A549 (cell line): ENCODE measurements around the gene CCDC50. TPM values are rescaled to one million over a fixed set of nuclear protein-coding genes. Genes with fewer than 3 reads are reported as not detected.

ENCODE experiments used
- ATAC-seq, 2 experiments: fragments of 200-7000 bp in 1 of 2; fragments of >200 bp in 1 of 2; cut with Nextera tagmentation in 1 of 2; cut with Tn5 transposase in 1 of 2; 3 replicates each; pipeline versions ENCODE4 v1.8.0 to v1.9.1; 2018 to 2020; ENCODE audit warnings: mild to moderate bottlenecking in 1 of 2, moderate library complexity in 1 of 2
- CTCF ChIA-PET: fragments of 300-600 bp; sonication (Branson Sonifier 250); formaldehyde crosslinking; extraction: SDS; loops from one replicate; lab custom pipeline; 2021; ENCODE audit warnings: antibody characterized with exemption, inconsistent platforms; lab: Yijun Ruan, JAX
- POLR2A ChIA-PET: fragments of 350-600 bp; formaldehyde crosslinking; extraction: SDS; loops from one replicate; lab custom pipeline; 2021; ENCODE audit warnings: antibody characterized with exemption, inconsistent platforms; lab: Yijun Ruan, JAX
- DNase-seq, 2 experiments: peaks; one replicate each; pipeline versions ENCODE4 v3.0.0 to v3.0.0-alpha.2; 2011 to 2016; ENCODE audit warnings: low read depth in 1 of 2, low spot score in 1 of 2
- FAIRE-seq: peaks from 2 replicates; lab custom pipeline; 2011; peaks lifted over from hg19 to GRCh38; lab: Jason Lieb, UNC
- H3K27ac ChIP-seq, 2 experiments: fragments of >200 bp; sonication (Bioruptor Twin); formaldehyde crosslinking; 3 replicates each; pipeline ENCODE4 v1.5.1; 2016 to 2017
- H3K4me1 ChIP-seq: fragments of >200 bp; sonication (Bioruptor Twin); formaldehyde crosslinking; 3 replicates; pipeline ENCODE4 v1.6.1; 2016
- H3K4me2 ChIP-seq: fragments of >200 bp; sonication (Bioruptor Twin); formaldehyde crosslinking; 3 replicates; pipeline ENCODE4 v1.6.1; 2016
- H3K4me3 ChIP-seq: fragments of >200 bp; sonication (Bioruptor Twin); formaldehyde crosslinking; 3 replicates; pipeline ENCODE4 v1.5.1; 2016
- H3K9me3 ChIP-seq: fragments of >200 bp; sonication (Bioruptor Twin); formaldehyde crosslinking; 3 replicates; pipeline ENCODE4 v1.6.1; 2016
- BHLHE40 ChIP-seq: IDR thresholded peaks from 2 replicates; pipeline ENCODE4 v1.6.1; 2012; ENCODE audit warnings: low read depth, low read length, inconsistent platforms
- CBX8 ChIP-seq: fragments of 200-600 bp; sonication (generic); IDR thresholded peaks from 2 replicates; pipeline ENCODE4 v1.6.1; 2016
- CHD2 ChIP-seq: fragments of 150-350 bp; IDR thresholded peaks from 2 replicates; pipeline ENCODE4 v1.6.1; 2014; ENCODE audit warnings: low read length; ENCODE audit not compliant: partially characterized antibody
- EHMT2 ChIP-seq: fragments of 200-600 bp; sonication (generic); IDR thresholded peaks from 2 replicates; pipeline ENCODE4 v1.6.1; 2016; ENCODE audit warnings: antibody characterized with exemption, low read depth, mild to moderate bottlenecking, moderate library complexity
- FOXS1 ChIP-seq: fragments of 250-450 bp; sonication (Bioruptor Pico); IDR thresholded peaks from 2 replicates; pipeline ENCODE4 v1.5.0; 2020; ENCODE audit warnings: mild to moderate bottlenecking, moderate library complexity
- HEYL ChIP-seq: fragments of 250-450 bp; sonication (Bioruptor Pico); IDR thresholded peaks from 2 replicates; pipeline ENCODE4 v1.8.0; 2021; ENCODE audit warnings: mild to moderate bottlenecking, moderate library complexity
- HOXA7 ChIP-seq: fragments of 250-450 bp; sonication (Bioruptor Pico); IDR thresholded peaks from 2 replicates; pipeline ENCODE4 v1.5.0; 2020; ENCODE audit warnings: mild to moderate bottlenecking, moderate library complexity
- HOXB5 ChIP-seq: fragments of 250-450 bp; sonication (Bioruptor Pico); IDR thresholded peaks from 2 replicates; pipeline ENCODE4 v1.5.0; 2020; ENCODE audit warnings: mild to moderate bottlenecking, moderate library complexity
- JUNB ChIP-seq: fragments of >200 bp; sonication (Bioruptor Twin); formaldehyde crosslinking; IDR thresholded peaks from 2 replicates; pipeline ENCODE4 v1.6.1; 2016
- MAZ ChIP-seq: fragments of 150-350 bp; IDR thresholded peaks from 2 replicates; pipeline ENCODE4 v1.6.1; 2014; ENCODE audit warnings: antibody characterized with exemption, low read depth, low read length, borderline replicate concordance
- NPAS2 ChIP-seq: fragments of 250-450 bp; sonication (Bioruptor Pico); IDR thresholded peaks from 2 replicates; pipeline ENCODE4 v1.8.0; 2022; ENCODE audit warnings: mild to moderate bottlenecking, moderate library complexity, borderline replicate concordance
- NR3C1 ChIP-seq: fragments of >200 bp; sonication (Bioruptor Twin); formaldehyde crosslinking; IDR thresholded peaks from 3 replicates; pipeline ENCODE4 v1.6.1; 2017
- POLR2A ChIP-seq: IDR thresholded peaks from 2 replicates; pipeline ENCODE4 v1.6.1; 2012; ENCODE audit warnings: mild to moderate bottlenecking, low read length
- POLR2AphosphoS2 ChIP-seq: conservative IDR thresholded peaks from 2 replicates; pipeline ENCODE4 v1.6.1; 2012; ENCODE audit warnings: low read length, improper control_type of control experiment, inconsistent platforms
- RCOR1 ChIP-seq: fragments of 150-350 bp; IDR thresholded peaks from 2 replicates; pipeline ENCODE4 v1.6.1; 2014; ENCODE audit warnings: antibody characterized with exemption, low read length, low read depth
- ZC3H11A ChIP-seq: fragments of 450-650 bp; IDR thresholded peaks from 2 replicates; pipeline ENCODE4 v1.6.1; 2014; ENCODE audit warnings: antibody characterized with exemption, mild to moderate bottlenecking
- ZFP36 ChIP-seq: fragments of 450-650 bp; IDR thresholded peaks from 2 replicates; pipeline ENCODE4 v1.6.1; 2014; ENCODE audit warnings: borderline replicate concordance; ENCODE audit not compliant: partially characterized antibody
- ZNF302 ChIP-seq: fragments of 250-450 bp; sonication (Bioruptor Pico); IDR thresholded peaks from 2 replicates; pipeline ENCODE4 v1.9.0; 2021; ENCODE audit warnings: inconsistent platforms, mild to moderate bottlenecking, moderate library complexity
- ZSCAN20 ChIP-seq: fragments of 250-450 bp; sonication (Bioruptor Pico); IDR thresholded peaks from 2 replicates; pipeline ENCODE4 v1.8.0; 2022; ENCODE audit warnings: mild to moderate bottlenecking, moderate library complexity
- WGBS: methylation state at CpG from one replicate; pipeline ENCODE4 v1.1.6; 2017; ENCODE audit errors: missing lambda C conversion rate; 5-methylcytosine and 5-hydroxymethylcytosine counted together
- polyA plus RNA-seq, 4 experiments: library from polyadenylated mRNA; depleted of rRNA in 3 of 4; stranded (reverse); fragments of >200 nt; fragmentation: RNase III in 1 of 4; extraction: RNeasy Plus Mini Kit Qiagen cat#74134 plus additional on column Dnase treatment in 1 of 4; gene quantifications; 2 replicates in 3 of 4; 3 replicates in 1 of 4; pipeline ENCODE4 v1.2.3, GENCODE V29; 2011 to 2017
- TF ChIP-seq, protein P1 (sequence below): fragments of >200 bp; sonication (Bioruptor Twin); formaldehyde crosslinking; IDR thresholded peaks from 2 replicates; pipeline ENCODE4 v1.6.1; 2016
- TF ChIP-seq, protein P2 (sequence below): fragments of 150-350 bp; IDR thresholded peaks from 2 replicates; pipeline ENCODE4 v1.6.1; 2014; ENCODE audit warnings: low read depth, mild to moderate bottlenecking, low read length
- TF ChIP-seq, protein P3 (sequence below): fragments of >200 bp; sonication (Bioruptor Twin); formaldehyde crosslinking; IDR thresholded peaks from 3 replicates; pipeline ENCODE4 v1.6.1; 2016
- TF ChIP-seq, protein P4 (sequence below): fragments of >200 bp; sonication (Bioruptor Twin); formaldehyde crosslinking; IDR thresholded peaks from 3 replicates; pipeline ENCODE4 v1.5.1; 2016
- TF ChIP-seq, protein P5 (sequence below): fragments of 200-600 bp; sonication (generic); IDR thresholded peaks from 2 replicates; pipeline ENCODE4 v1.6.1; 2016; ENCODE audit warnings: antibody characterized with exemption, mild to moderate bottlenecking, moderate library complexity

Gene CCDC50
- polyA plus RNA-seq, 2 of the 4 experiments (the other 2 are of a cell fraction) = 20.1 to 43.8 TPM

DNA sequence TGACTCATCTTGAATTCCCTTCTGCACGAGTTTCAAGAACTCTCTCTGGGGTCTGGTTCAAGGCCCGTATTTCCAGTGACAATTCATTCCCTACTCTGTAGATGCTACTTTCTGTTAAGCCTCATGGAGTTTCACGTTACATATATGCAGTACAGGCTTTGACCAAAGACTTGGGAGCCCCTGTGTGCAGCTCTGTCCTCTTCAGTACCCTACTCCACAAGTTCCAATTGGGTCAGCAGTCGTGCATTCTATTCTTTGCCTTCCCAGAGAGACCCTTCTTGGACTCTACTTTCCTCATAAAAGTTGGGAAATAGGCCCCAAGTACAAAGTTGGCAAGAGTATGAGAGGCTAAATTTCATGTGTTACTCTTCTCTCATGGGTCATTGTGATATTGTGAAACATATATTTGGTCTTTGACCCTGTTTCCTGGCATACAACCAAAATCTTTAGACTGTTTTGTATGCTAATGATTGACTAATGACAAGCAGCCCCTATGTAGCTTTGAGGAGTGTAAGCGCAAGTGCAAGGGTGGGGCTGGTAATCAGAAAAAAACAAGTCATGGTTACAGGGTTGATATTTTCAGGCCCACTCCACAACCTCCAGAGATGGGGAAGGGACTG, 15.0 kb upstream of the CCDC50 start:
- Histone ChIP-seq H3K4me3 (no peak overlapping the region), H3K4me2 (no peak overlapping the region), H3K4me1 (no peaks in the 10 kb centered on the region), H3K9me3 (no peaks in the 10 kb centered on the region), H3K27ac (no peak overlapping the region)
- WGBS = 52% methylated on average over 5 of the region's 5 CpGs
- ATAC-seq = no peak
- ChIA-PET POLR2A (no interaction called here), CTCF (no interaction called here)
- no peak for DNase-seq
- no peak for FAIRE-seq
- TF ChIP-seq HOXB5 (CRISPR knock-in tag) (no peak), ZFP36 (no peak), RCOR1 (no peak), CHD2 (no peak), NPAS2 (CRISPR knock-in tag) (no peak), MAZ (no peak)
- TF ChIP-seq, protein P1, sequence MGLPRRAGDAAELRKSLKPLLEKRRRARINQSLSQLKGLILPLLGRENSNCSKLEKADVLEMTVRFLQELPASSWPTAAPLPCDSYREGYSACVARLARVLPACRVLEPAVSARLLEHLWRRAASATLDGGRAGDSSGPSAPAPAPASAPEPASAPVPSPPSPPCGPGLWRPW = no peak
- TF ChIP-seq, protein P2, sequence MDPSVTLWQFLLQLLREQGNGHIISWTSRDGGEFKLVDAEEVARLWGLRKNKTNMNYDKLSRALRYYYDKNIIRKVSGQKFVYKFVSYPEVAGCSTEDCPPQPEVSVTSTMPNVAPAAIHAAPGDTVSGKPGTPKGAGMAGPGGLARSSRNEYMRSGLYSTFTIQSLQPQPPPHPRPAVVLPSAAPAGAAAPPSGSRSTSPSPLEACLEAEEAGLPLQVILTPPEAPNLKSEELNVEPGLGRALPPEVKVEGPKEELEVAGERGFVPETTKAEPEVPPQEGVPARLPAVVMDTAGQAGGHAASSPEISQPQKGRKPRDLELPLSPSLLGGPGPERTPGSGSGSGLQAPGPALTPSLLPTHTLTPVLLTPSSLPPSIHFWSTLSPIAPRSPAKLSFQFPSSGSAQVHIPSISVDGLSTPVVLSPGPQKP = no peak

DNA sequence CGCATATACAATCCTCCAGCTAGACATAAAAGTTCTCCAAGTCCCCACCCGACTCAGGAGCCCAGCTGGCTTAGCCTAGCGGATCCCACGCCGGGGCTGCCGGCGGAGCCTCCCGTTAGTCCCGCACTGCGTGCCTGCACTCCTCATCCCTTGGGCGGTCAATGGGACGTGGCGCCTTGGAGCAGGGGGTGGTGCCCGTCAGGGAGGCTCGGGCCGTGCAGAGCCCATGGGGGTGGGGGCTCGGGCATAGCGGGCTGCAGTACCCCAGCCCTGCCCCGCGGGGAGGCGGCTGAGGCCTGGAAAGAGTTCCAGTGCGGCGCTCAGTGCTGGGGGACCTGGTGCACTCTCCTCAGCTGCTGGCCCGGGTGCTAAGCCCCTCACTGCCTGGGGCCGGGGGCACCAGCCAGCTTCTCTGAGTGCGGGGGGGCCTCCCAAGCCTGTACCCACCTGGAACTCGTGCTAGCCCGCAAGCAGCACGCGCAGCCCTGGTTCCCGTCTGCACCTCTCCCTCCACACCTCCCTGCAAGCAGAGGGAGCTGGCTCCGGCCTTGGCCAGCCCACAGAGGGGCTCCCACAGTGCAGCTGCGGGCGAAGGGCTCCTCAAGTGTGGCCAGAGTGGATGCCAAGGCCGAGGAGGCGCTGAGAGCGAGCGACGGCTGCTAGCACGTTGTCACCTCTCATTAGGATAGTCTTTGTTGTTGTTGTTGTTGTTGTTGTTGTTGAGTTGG, 12.2 kb upstream of the CCDC50 start:
- Histone ChIP-seq H3K4me2 (no peak overlapping the region), H3K4me3 (no peak overlapping the region), H3K9me3 (no peaks in the 10 kb centered on the region), H3K27ac (no peak overlapping the region), H3K4me1 (no peaks in the 10 kb centered on the region)
- ChIA-PET CTCF (interaction anchor here (1.5 kb wide), 1 partner anchor 54 kb away, joined by 3 read pairs; no protein-coding TSS in a partner anchor), POLR2A (no interaction called here)
- DNase-seq = no peak
- no peak for ATAC-seq
- TF ChIP-seq, protein P3, sequence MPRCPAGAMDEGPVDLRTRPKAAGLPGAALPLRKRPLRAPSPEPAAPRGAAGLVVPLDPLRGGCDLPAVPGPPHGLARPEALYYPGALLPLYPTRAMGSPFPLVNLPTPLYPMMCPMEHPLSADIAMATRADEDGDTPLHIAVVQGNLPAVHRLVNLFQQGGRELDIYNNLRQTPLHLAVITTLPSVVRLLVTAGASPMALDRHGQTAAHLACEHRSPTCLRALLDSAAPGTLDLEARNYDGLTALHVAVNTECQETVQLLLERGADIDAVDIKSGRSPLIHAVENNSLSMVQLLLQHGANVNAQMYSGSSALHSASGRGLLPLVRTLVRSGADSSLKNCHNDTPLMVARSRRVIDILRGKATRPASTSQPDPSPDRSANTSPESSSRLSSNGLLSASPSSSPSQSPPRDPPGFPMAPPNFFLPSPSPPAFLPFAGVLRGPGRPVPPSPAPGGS = no peak
- TF ChIP-seq POLR2A (no peak), RCOR1 (no peak), HOXA7 (CRISPR knock-in tag) (no peak), EHMT2 (no peak), ZNF302 (CRISPR knock-in tag) (no peak)
- FAIRE-seq = no peak
- WGBS = 78% methylated on average over 19 of the region's 40 CpGs

DNA sequence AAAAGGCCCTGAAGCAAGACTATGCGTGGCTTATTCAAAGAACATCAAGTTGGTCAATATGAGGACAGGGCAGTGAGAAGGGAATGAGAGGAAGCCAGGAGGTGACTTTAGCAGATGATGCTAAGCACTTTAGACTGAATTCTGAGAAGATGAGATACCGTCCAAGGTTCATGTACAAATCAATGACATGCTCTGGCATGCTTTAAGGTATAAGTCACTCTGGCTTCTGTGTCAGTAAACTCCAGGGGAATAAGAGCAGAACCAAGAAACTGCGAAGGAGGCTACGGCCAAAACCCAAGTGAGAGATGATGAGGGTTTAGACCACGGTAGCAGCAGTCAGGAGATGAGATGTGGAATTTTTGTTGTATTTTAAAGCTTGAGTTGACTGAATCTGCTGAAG, 8.9 kb upstream of the CCDC50 start:
- TF ChIP-seq POLR2AphosphoS2 = no peak
- TF ChIP-seq, protein P2 = no peak
- TF ChIP-seq, protein P4, sequence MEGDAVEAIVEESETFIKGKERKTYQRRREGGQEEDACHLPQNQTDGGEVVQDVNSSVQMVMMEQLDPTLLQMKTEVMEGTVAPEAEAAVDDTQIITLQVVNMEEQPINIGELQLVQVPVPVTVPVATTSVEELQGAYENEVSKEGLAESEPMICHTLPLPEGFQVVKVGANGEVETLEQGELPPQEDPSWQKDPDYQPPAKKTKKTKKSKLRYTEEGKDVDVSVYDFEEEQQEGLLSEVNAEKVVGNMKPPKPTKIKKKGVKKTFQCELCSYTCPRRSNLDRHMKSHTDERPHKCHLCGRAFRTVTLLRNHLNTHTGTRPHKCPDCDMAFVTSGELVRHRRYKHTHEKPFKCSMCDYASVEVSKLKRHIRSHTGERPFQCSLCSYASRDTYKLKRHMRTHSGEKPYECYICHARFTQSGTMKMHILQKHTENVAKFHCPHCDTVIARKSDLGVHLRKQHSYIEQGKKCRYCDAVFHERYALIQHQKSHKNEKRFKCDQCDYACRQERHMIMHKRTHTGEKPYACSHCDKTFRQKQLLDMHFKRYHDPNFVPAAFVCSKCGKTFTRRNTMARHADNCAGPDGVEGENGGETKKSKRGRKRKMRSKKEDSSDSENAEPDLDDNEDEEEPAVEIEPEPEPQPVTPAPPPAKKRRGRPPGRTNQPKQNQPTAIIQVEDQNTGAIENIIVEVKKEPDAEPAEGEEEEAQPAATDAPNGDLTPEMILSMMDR = no peak
- no peak for TF ChIP-seq NR3C1
- TF ChIP-seq, protein P5, sequence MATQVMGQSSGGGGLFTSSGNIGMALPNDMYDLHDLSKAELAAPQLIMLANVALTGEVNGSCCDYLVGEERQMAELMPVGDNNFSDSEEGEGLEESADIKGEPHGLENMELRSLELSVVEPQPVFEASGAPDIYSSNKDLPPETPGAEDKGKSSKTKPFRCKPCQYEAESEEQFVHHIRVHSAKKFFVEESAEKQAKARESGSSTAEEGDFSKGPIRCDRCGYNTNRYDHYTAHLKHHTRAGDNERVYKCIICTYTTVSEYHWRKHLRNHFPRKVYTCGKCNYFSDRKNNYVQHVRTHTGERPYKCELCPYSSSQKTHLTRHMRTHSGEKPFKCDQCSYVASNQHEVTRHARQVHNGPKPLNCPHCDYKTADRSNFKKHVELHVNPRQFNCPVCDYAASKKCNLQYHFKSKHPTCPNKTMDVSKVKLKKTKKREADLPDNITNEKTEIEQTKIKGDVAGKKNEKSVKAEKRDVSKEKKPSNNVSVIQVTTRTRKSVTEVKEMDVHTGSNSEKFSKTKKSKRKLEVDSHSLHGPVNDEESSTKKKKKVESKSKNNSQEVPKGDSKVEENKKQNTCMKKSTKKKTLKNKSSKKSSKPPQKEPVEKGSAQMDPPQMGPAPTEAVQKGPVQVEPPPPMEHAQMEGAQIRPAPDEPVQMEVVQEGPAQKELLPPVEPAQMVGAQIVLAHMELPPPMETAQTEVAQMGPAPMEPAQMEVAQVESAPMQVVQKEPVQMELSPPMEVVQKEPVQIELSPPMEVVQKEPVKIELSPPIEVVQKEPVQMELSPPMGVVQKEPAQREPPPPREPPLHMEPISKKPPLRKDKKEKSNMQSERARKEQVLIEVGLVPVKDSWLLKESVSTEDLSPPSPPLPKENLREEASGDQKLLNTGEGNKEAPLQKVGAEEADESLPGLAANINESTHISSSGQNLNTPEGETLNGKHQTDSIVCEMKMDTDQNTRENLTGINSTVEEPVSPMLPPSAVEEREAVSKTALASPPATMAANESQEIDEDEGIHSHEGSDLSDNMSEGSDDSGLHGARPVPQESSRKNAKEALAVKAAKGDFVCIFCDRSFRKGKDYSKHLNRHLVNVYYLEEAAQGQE = no peak
- TF ChIP-seq ZC3H11A = no peak
- TF ChIP-seq BHLHE40 = no peak
- no peak for TF ChIP-seq HOXB5 (CRISPR knock-in tag)
- TF ChIP-seq ZFP36 = no peak
- no peak for TF ChIP-seq HEYL (CRISPR knock-in tag)
- no peak for TF ChIP-seq ZSCAN20 (CRISPR knock-in tag)
- no peak for TF ChIP-seq FOXS1 (CRISPR knock-in tag)
- no peak for TF ChIP-seq JUNB
- TF ChIP-seq CBX8 = no peak
- ATAC-seq (no peak), DNase-seq (no peak), FAIRE-seq (no peak)
- H3K9me3 ChIP-seq = no peaks in the 10 kb centered on the region
- H3K4me3 ChIP-seq = no peak overlapping the region
- no peak overlapping the region for H3K27ac ChIP-seq
- no peaks in the 10 kb centered on the region for H3K4me1 ChIP-seq
- WGBS = 67% methylated on average over 5 of the region's 5 CpGs
- ChIA-PET POLR2A (no interaction called here), CTCF (no interaction called here)
- no peak overlapping the region for H3K4me2 ChIP-seq
